Measurements from ENCODE around the gene GNAI2. TPM values are rescaled to one million over a fixed set of nuclear protein-coding genes. Genes with fewer than 3 reads are reported as not detected.

Gene GNAI2
- polyA plus RNA-seq, 3 donors: 914 to 1,492 (median 1,165) TPM

GRCh38 chr3:50258029-50258680 is 22.2 kb downstream of the GNAI2 start:
- peak overlapping the region; percentile 49 to 89 (median 79) for H3K27ac Mint-ChIP-seq
- no peak for DNase-seq
- H3K4me3 Mint-ChIP-seq: no peak overlapping the region
- peaks cover 0 to 10% of the 10 kb centered on the region in 2 donors for H3K9me3 ChIP-seq (replicated peaks in 1 of 2; ENCODE audit: control insufficient read depth in 1 of 2, insufficient read depth in 1 of 2, low read length in 2 of 2)
- H3K4me3 ChIP-seq (replicated peaks in 1 of 3; ENCODE audit: low read depth in 2 of 3, low read length in 3 of 3): no peak overlapping the region
- H3K27me3 ChIP-seq (ENCODE audit: control insufficient read depth in 2 of 2, insufficient read depth in 2 of 2, low read length in 2 of 2): no peaks in the 10 kb centered on the region
- H3K79me2 ChIP-seq (ENCODE audit: insufficient read depth, low read length): peaks cover 43% of the 10 kb centered on the region
- peaks cover 94% of the 10 kb centered on the region for H4K20me1 ChIP-seq (ENCODE audit: insufficient read depth, low read length)
- peaks cover 55 to 66% of the 10 kb centered on the region in 2 donors for H3K36me3 Mint-ChIP-seq
- peaks cover 38 to 58% of the 10 kb centered on the region in 2 donors for H3K4me1 ChIP-seq (ENCODE audit: control insufficient read depth in 1 of 2, insufficient read depth in 2 of 2, low read length in 2 of 2)
- 90% methylated on average over 2 of the region's 17 CpGs for WGBS (ENCODE audit: insufficient coverage)
- H3K27me3 Mint-ChIP-seq (ENCODE audit: low read depth in 3 of 3): peaks cover 0 to 3% (median 3%) of the 10 kb centered on the region in 3 donors
- peak overlapping the region; percentile 33 to 41 for H3K27ac ChIP-seq (ENCODE audit: low read depth in 1 of 2, low read length in 2 of 2)
- intact Hi-C loops (cut with micrococcal nuclease): no loop called here
- peaks cover 55 to 65% of the 10 kb centered on the region in 2 donors for H3K36me3 ChIP-seq (replicated peaks in 1 of 2; ENCODE audit: control insufficient read depth in 1 of 2, insufficient read depth in 2 of 2, low read length in 2 of 2)
- H3K9me3 Mint-ChIP-seq: peaks cover 0 to 10% (median 4%) of the 10 kb centered on the region in 7 donors
- H2AFZ ChIP-seq (ENCODE audit: insufficient read depth, low read depth, low read length, poor library complexity, severe bottlenecking): no peak overlapping the region
- H3K9ac ChIP-seq (ENCODE audit: insufficient read depth, low read length, poor library complexity, severe bottlenecking): no peak overlapping the region
- no peak for TF ChIP-seq CTCF (IDR thresholded peaks at IDR 0.05)
- H3K4me1 Mint-ChIP-seq: peaks cover 31% of the 10 kb centered on the region
- H3K4me2 ChIP-seq (replicated peaks; ENCODE audit: extremely low read depth, low read length, poor library complexity, severe bottlenecking): no peak overlapping the region

- Mint-ChIP-seq H3K27me3 (ENCODE audit: low read depth in 3 of 3) (peaks cover 1 to 6% (median 3%) of the 10 kb centered on the region in 3 donors), H3K36me3 (peaks cover 47 to 58% of the 10 kb centered on the region in 2 donors), H3K27ac (peak overlapping the region in 5 of 7 donors; percentile 51 to 88 (median 60)), H3K9me3 (peaks cover 0 to 10% (median 4%) of the 10 kb centered on the region in 7 donors), H3K4me1 (peaks cover 26% of the 10 kb centered on the region), H3K4me3 (no peak overlapping the region)
- Histone ChIP-seq H4K20me1 (ENCODE audit: insufficient read depth, low read length) (peaks cover 86% of the 10 kb centered on the region), H3K4me1 (ENCODE audit: control insufficient read depth in 1 of 2, insufficient read depth in 2 of 2, low read length in 2 of 2) (peaks cover 30 to 49% of the 10 kb centered on the region in 2 donors), H3K79me2 (ENCODE audit: insufficient read depth, low read length) (peaks cover 34% of the 10 kb centered on the region), H3K4me3 (replicated peaks in 1 of 3; ENCODE audit: low read depth in 2 of 3, low read length in 3 of 3) (no peak overlapping the region), H3K9ac (ENCODE audit: insufficient read depth, low read length, poor library complexity, severe bottlenecking) (no peak overlapping the region), H3K27ac (ENCODE audit: low read depth in 1 of 2, low read length in 2 of 2) (peak overlapping the region; percentile 5 to 31), H3K9me3 (replicated peaks in 1 of 2; ENCODE audit: control insufficient read depth in 1 of 2, insufficient read depth in 1 of 2, low read length in 2 of 2) (peaks cover 0 to 10% of the 10 kb centered on the region in 2 donors), H3K36me3 (replicated peaks in 1 of 2; ENCODE audit: control insufficient read depth in 1 of 2, insufficient read depth in 2 of 2, low read length in 2 of 2) (peaks cover 48 to 56% of the 10 kb centered on the region in 2 donors), H3K27me3 (ENCODE audit: control insufficient read depth in 2 of 2, insufficient read depth in 2 of 2, low read length in 2 of 2) (no peaks in the 10 kb centered on the region), H2AFZ (ENCODE audit: insufficient read depth, low read depth, low read length, poor library complexity, severe bottlenecking) (no peak overlapping the region), H3K4me2 (replicated peaks; ENCODE audit: extremely low read depth, low read length, poor library complexity, severe bottlenecking) (no peak overlapping the region)
- 92% methylated on average over 14 of the region's 16 CpGs for WGBS (ENCODE audit: insufficient coverage)
- TF ChIP-seq CTCF (IDR thresholded peaks at IDR 0.05): no peak
- intact Hi-C loops (cut with micrococcal nuclease): no loop called here
- DNase-seq: no peak
Measured at GRCh38 chr3:50258979-50259378, 23.0 kb downstream of the GNAI2 start.
